Measurements from ENCODE around the gene EP400. TPM values are rescaled to one million over a fixed set of nuclear protein-coding genes. Genes with fewer than 3 reads are reported as not detected.

Gene EP400
- total and polyA plus RNA-seq, 2 of the 13 experiments (the other 11 are each of a cell fraction or from before 2014, with no cell fraction given): 4.9 to 5.0 TPM

GRCh38 chr12:132044661-132045412, 95.1 kb downstream of the EP400 start:
- FAIRE-seq (no peak), DNase-seq (ENCODE audit: low spot score) (no peak), ATAC-seq (no peak)
- ChIA-PET CTCF (ENCODE audit: low intra/inter-chr PET ratio, low total read pairs) (no interaction called here), POLR2A (no interaction called here)
- peaks cover 34 to 57% of the 10 kb centered on the region in 2 experiments for H3K36me3 ChIP-seq (replicated peaks in 1 of 2; ENCODE audit: control insufficient read depth in 1 of 2, insufficient read depth in 2 of 2, low read length in 2 of 2)
- in situ Hi-C loops (cut with HindIII; ENCODE audit: extremely low pct_ligation_motif_present, low pct_unique_long_range_greater_than_20kb) (no loop called here), intact Hi-C loops (cut with micrococcal nuclease; ENCODE audit: unreplicated experiment) (no loop called here)
- no peaks in the 10 kb centered on the region for H3K79me2 ChIP-seq (ENCODE audit: insufficient read depth, low read length)
- H3K9me3 ChIP-seq (ENCODE audit: low read length): no peaks in the 10 kb centered on the region
- BruUV-seq (replicated peaks): no TSS peak
- H2AFZ ChIP-seq (ENCODE audit: low read length): no peak overlapping the region
- H3K4me2 ChIP-seq (ENCODE audit: low read depth, low read length): no peak overlapping the region
- H3K4me1 ChIP-seq (ENCODE audit: insufficient read depth, low read length): no peaks in the 10 kb centered on the region
- H3K4me3 ChIP-seq (replicated peaks in 1 of 3; ENCODE audit: insufficient read depth in 1 of 3, low read depth in 2 of 3, low read length in 3 of 3): no peak overlapping the region
- no peak overlapping the region for H3K9ac ChIP-seq (ENCODE audit: insufficient read depth, low read depth, low read length)
- no peaks in the 10 kb centered on the region for H3K27me3 ChIP-seq (ENCODE audit: control insufficient read depth in 1 of 2, insufficient read depth in 2 of 2, low read length in 2 of 2)
- 97% methylated on average over 29 of the region's 29 CpGs for WGBS (ENCODE audit: low lambda C conversion rate)
- no peaks in the 10 kb centered on the region for H4K20me1 ChIP-seq (ENCODE audit: insufficient read depth, low read length)
- no peak for TF ChIP-seq KLF9 (CRISPR knock-in tag; IDR thresholded peaks at IDR 0.05; ENCODE audit: low read depth)
- no peak for TF ChIP-seq PLSCR1 (CRISPR knock-in tag; IDR thresholded peaks at IDR 0.05; ENCODE audit: borderline replicate concordance)
- TF ChIP-seq ZNF281 (CRISPR knock-in tag; IDR thresholded peaks at IDR 0.05; ENCODE audit: borderline replicate concordance): no peak
- no peak for TF ChIP-seq PAX8 (CRISPR knock-in tag; IDR thresholded peaks at IDR 0.05; ENCODE audit: borderline replicate concordance)
- TF ChIP-seq NR0B2 (CRISPR knock-in tag; IDR thresholded peaks at IDR 0.05): no peak
- TF ChIP-seq SIX1 (CRISPR knock-in tag; IDR thresholded peaks at IDR 0.05; ENCODE audit: borderline replicate concordance): no peak
- no peak for TF ChIP-seq MAF1 (CRISPR knock-in tag; IDR thresholded peaks at IDR 0.05; ENCODE audit: borderline replicate concordance)
- no peak for TF ChIP-seq NR2F1 (CRISPR knock-in tag; IDR thresholded peaks at IDR 0.05)
- no peak for TF ChIP-seq KDM2A (CRISPR knock-in tag; IDR thresholded peaks at IDR 0.05; ENCODE audit: borderline replicate concordance, low read depth)
- no peak for TF ChIP-seq TP53 (CRISPR knock-in tag; conservative IDR thresholded peaks at IDR 0.05)
- TF ChIP-seq ZNF503 (CRISPR knock-in tag; IDR thresholded peaks at IDR 0.05): no peak
- no peak overlapping the region for H3K27ac ChIP-seq (ENCODE audit: extremely low read length, insufficient read depth, low read length)
